Measurements from ENCODE around the gene NTNG2.

The NTNG2 gene

DNA sequence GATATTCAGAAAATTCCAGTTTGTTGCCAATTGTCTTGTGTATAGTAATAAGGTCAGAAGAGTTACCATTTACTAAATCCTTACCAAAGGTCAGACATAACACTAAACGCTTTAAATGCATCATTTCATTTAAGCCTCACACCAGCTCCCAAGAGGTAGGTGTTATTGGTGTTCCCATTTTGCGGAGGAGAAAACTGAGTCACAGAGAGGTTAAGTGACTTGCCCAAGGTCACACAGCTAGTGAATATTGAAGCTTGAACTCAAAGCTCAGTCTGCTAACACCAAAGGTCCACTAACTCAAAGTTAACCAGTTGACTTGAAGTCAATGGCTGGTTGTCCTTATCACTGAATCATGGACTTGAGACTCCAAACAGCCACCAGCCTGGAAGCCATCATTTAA lies 40.8 kb upstream of the NTNG2 start:
- Histone ChIP-seq H3K4me1 (ENCODE audit: control insufficient read depth in 1 of 2, insufficient read depth in 2 of 2, low read length in 2 of 2) (no peaks in the 10 kb centered on the region), H3K18ac (ENCODE audit: low read length) (no peak overlapping the region), H3K4me2 (ENCODE audit: low read length) (no peak overlapping the region), H3K4me3 (ENCODE audit: low read depth, low read length) (no peak overlapping the region), H3K14ac (ENCODE audit: low read length) (no peak overlapping the region), H3K36me3 (ENCODE audit: control insufficient read depth in 1 of 2, insufficient read depth in 2 of 2, low read length in 2 of 2) (no peaks in the 10 kb centered on the region), H3K27me3 (ENCODE audit: insufficient read depth, low read length) (no peaks in the 10 kb centered on the region), H3K9ac (ENCODE audit: low read length) (no peak overlapping the region), H2BK5ac (ENCODE audit: low read depth, low read length, poor library complexity) (no peak overlapping the region), H2BK120ac (ENCODE audit: insufficient read depth, low read length, poor library complexity) (no peak overlapping the region), H3K23ac (ENCODE audit: low read length) (no peak overlapping the region), H2AK5ac (ENCODE audit: low read length) (no peak overlapping the region), H3K79me2 (ENCODE audit: control insufficient read depth, insufficient read depth, low read length, poor library complexity) (no peaks in the 10 kb centered on the region), H2AFZ (ENCODE audit: insufficient read depth, low read length, poor library complexity) (no peak overlapping the region), H4K12ac (ENCODE audit: low read depth, low read length) (no peak overlapping the region), H4K8ac (ENCODE audit: low read depth, low read length) (no peak overlapping the region), H3K79me1 (ENCODE audit: low read length) (no peaks in the 10 kb centered on the region), H4K91ac (ENCODE audit: low read depth, low read length) (no peak overlapping the region), H3K27ac (ENCODE audit: low read depth, low read length) (no peak overlapping the region), H2BK12ac (ENCODE audit: low read length) (no peak overlapping the region), H3K4ac (ENCODE audit: low read depth, low read length) (no peak overlapping the region), H3K9me3 (ENCODE audit: insufficient read depth, low read depth, low read length) (no peaks in the 10 kb centered on the region)
- no peak for DNase-seq
- WGBS (ENCODE audit: extremely low coverage, insufficient coverage, insufficient read length): no CpG with 5 or more reads among the region's 2 CpGs

GRCh38 chr9:132124800-132125199 lies 37.1 kb upstream of the NTNG2 start:
- Histone ChIP-seq H2BK5ac (ENCODE audit: low read depth, low read length, poor library complexity) (no peak overlapping the region), H4K12ac (ENCODE audit: low read depth, low read length) (no peak overlapping the region), H3K79me1 (ENCODE audit: low read length) (no peaks in the 10 kb centered on the region), H2AK5ac (ENCODE audit: low read length) (no peak overlapping the region), H2AFZ (ENCODE audit: insufficient read depth, low read length, poor library complexity) (no peak overlapping the region), H3K79me2 (ENCODE audit: control insufficient read depth, insufficient read depth, low read length, poor library complexity) (no peaks in the 10 kb centered on the region), H3K27ac (ENCODE audit: low read depth, low read length) (no peak overlapping the region), H3K4ac (ENCODE audit: low read depth, low read length) (no peak overlapping the region), H3K23ac (ENCODE audit: low read length) (no peak overlapping the region), H4K91ac (ENCODE audit: low read depth, low read length) (no peak overlapping the region), H3K4me1 (ENCODE audit: control insufficient read depth in 1 of 2, insufficient read depth in 2 of 2, low read length in 2 of 2) (no peaks in the 10 kb centered on the region), H3K14ac (ENCODE audit: low read length) (no peak overlapping the region), H3K27me3 (ENCODE audit: insufficient read depth, low read length) (no peaks in the 10 kb centered on the region), H3K4me3 (ENCODE audit: low read depth, low read length) (no peak overlapping the region), H3K4me2 (ENCODE audit: low read length) (no peak overlapping the region), H4K8ac (ENCODE audit: low read depth, low read length) (no peak overlapping the region), H2BK120ac (ENCODE audit: insufficient read depth, low read length, poor library complexity) (no peak overlapping the region), H3K9me3 (ENCODE audit: insufficient read depth, low read depth, low read length) (peaks cover 2% of the 10 kb centered on the region), H3K36me3 (ENCODE audit: control insufficient read depth in 1 of 2, insufficient read depth in 2 of 2, low read length in 2 of 2) (no peaks in the 10 kb centered on the region), H2BK12ac (ENCODE audit: low read length) (no peak overlapping the region), H3K9ac (ENCODE audit: low read length) (no peak overlapping the region), H3K18ac (ENCODE audit: low read length) (no peak overlapping the region)
- no peak for DNase-seq
- WGBS (ENCODE audit: extremely low coverage, insufficient coverage, insufficient read length): no CpG with 5 or more reads among the region's 6 CpGs

DNA sequence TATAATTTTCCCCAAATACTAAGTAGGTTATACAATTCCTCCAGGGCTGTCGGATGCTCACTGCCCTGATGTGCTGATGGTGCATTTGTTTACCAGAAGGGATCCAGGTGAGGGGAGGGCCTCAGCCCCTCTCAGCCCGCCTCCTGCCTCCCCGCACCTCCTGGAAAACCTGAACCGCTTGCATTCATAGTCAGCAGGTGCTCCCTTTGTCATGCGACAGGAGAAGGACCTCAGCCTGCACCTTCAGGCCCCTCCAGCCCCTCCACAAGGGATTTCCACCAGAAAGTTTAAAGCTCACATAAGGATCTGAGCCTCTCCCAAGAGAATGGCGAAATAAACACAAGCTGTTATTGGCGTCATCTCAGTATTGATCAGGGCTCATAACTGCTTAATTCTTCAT lies 36.5 kb upstream of the NTNG2 start:
- Histone ChIP-seq H3K36me3 (ENCODE audit: control insufficient read depth in 1 of 2, insufficient read depth in 2 of 2, low read length in 2 of 2) (no peaks in the 10 kb centered on the region), H3K18ac (ENCODE audit: low read length) (no peak overlapping the region), H3K4me1 (ENCODE audit: control insufficient read depth in 1 of 2, insufficient read depth in 2 of 2, low read length in 2 of 2) (no peaks in the 10 kb centered on the region), H2BK12ac (ENCODE audit: low read length) (no peak overlapping the region), H3K4me3 (ENCODE audit: low read depth, low read length) (no peak overlapping the region), H2BK120ac (ENCODE audit: insufficient read depth, low read length, poor library complexity) (no peak overlapping the region), H4K8ac (ENCODE audit: low read depth, low read length) (no peak overlapping the region), H4K12ac (ENCODE audit: low read depth, low read length) (no peak overlapping the region), H3K14ac (ENCODE audit: low read length) (no peak overlapping the region), H2AK5ac (ENCODE audit: low read length) (no peak overlapping the region), H3K79me1 (ENCODE audit: low read length) (no peaks in the 10 kb centered on the region), H3K9ac (ENCODE audit: low read length) (no peak overlapping the region), H3K79me2 (ENCODE audit: control insufficient read depth, insufficient read depth, low read length, poor library complexity) (no peaks in the 10 kb centered on the region), H3K4ac (ENCODE audit: low read depth, low read length) (no peak overlapping the region), H3K27ac (ENCODE audit: low read depth, low read length) (no peak overlapping the region), H3K27me3 (ENCODE audit: insufficient read depth, low read length) (no peaks in the 10 kb centered on the region), H4K91ac (ENCODE audit: low read depth, low read length) (no peak overlapping the region), H3K23ac (ENCODE audit: low read length) (no peak overlapping the region), H2BK5ac (ENCODE audit: low read depth, low read length, poor library complexity) (no peak overlapping the region), H2AFZ (ENCODE audit: insufficient read depth, low read length, poor library complexity) (no peak overlapping the region), H3K9me3 (ENCODE audit: insufficient read depth, low read depth, low read length) (peaks cover 2% of the 10 kb centered on the region), H3K4me2 (ENCODE audit: low read length) (no peak overlapping the region)
- no peak for DNase-seq
- WGBS (ENCODE audit: extremely low coverage, insufficient coverage, insufficient read length): no CpG with 5 or more reads among the region's 7 CpGs

- H2BK120ac ChIP-seq (ENCODE audit: insufficient read depth, low read length, poor library complexity): no peak overlapping the region
Observed at GRCh38 chr9:132125944-132126679, 35.7 kb upstream of the NTNG2 start.

More at GRCh38 chr9:132125944-132126679, 35.7 kb upstream of the NTNG2 start:
- Histone ChIP-seq H3K18ac (ENCODE audit: low read length) (no peak overlapping the region), H3K79me2 (ENCODE audit: control insufficient read depth, insufficient read depth, low read length, poor library complexity) (no peaks in the 10 kb centered on the region), H3K79me1 (ENCODE audit: low read length) (no peaks in the 10 kb centered on the region), H3K4me3 (ENCODE audit: low read depth, low read length) (no peak overlapping the region), H3K4me2 (ENCODE audit: low read length) (no peak overlapping the region), H3K9ac (ENCODE audit: low read length) (no peak overlapping the region), H2AFZ (ENCODE audit: insufficient read depth, low read length, poor library complexity) (no peak overlapping the region), H2BK12ac (ENCODE audit: low read length) (no peak overlapping the region), H3K27ac (ENCODE audit: low read depth, low read length) (no peak overlapping the region), H3K14ac (ENCODE audit: low read length) (no peak overlapping the region), H2AK5ac (ENCODE audit: low read length) (no peak overlapping the region), H3K36me3 (ENCODE audit: control insufficient read depth in 1 of 2, insufficient read depth in 2 of 2, low read length in 2 of 2) (no peaks in the 10 kb centered on the region), H4K12ac (ENCODE audit: low read depth, low read length) (no peak overlapping the region), H3K4me1 (ENCODE audit: control insufficient read depth in 1 of 2, insufficient read depth in 2 of 2, low read length in 2 of 2) (no peaks in the 10 kb centered on the region), H2BK5ac (ENCODE audit: low read depth, low read length, poor library complexity) (no peak overlapping the region), H4K8ac (ENCODE audit: low read depth, low read length) (no peak overlapping the region), H3K4ac (ENCODE audit: low read depth, low read length) (no peak overlapping the region), H3K27me3 (ENCODE audit: insufficient read depth, low read length) (no peaks in the 10 kb centered on the region), H4K91ac (ENCODE audit: low read depth, low read length) (no peak overlapping the region), H3K9me3 (ENCODE audit: insufficient read depth, low read depth, low read length) (peaks cover 2% of the 10 kb centered on the region), H3K23ac (ENCODE audit: low read length) (no peak overlapping the region)
- WGBS (ENCODE audit: extremely low coverage, insufficient coverage, insufficient read length): no CpG with 5 or more reads among the region's 20 CpGs
- DNase-seq: no peak

All from trophoblast cell (in vitro differentiated cells and primary cell).